EH (cell line): ENCODE results near the gene GNAZ.
A peak's percentile ranks its signal among the peaks of the same experiment; 100 is the strongest.
"Not testable (repeated sequence)": the region's sequence is repeated elsewhere in the genome, so short reads cannot be mapped to it uniquely, and the experiment has no call there.

Experiments
- DNase-seq: peaks from one replicate; pipeline ENCODE4 v3.0.0-alpha.2; 2015; ENCODE audit warnings: low read depth

Gene GNAZ

GRCh38 chr22:23070418-23071229, at the start of gene GNAZ:
Gene GNAZ, plus strand, starts transcription at chr22:23070519. Its CDS starts 25,177 bp downstream, at chr22:23095696.
- peak; percentile 44 for DNase-seq

- no peak for DNase-seq
These were observed 49.5 kb upstream of the GNAZ start for GRCh38 chr22:23020659-23021293.

DNA sequence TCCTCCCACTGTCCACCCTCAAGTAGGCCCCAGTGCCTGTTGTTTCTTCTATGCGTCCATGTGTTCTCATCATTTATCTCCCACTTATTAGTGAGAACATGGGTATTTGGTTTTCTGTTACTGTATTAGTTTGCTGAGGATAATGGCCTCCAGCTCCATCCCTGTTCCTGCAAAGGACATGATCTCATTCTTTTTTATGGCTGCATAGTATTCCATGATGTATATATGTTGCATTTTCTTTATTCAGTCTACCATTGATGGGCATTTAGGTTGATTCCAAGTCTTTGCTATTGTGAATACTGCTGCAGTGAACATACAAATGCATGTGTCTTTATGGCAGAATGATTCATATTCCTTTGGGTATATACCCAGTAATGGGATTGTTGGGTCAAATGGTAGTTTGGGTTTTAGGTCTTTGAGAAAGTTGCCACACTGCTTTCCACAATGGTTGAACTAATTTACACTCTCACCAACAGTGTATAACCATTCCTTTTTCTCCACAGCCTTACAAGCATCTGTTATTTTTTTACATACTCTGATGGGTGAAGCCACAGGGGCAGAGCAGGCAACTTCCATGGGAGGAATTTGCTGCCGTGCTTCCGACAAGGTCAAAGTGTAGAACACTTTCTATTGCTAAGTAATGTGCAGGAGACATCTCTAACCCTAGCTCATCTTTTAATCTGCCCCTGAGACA, 48.5 kb upstream of the GNAZ start:
- not testable (repeated sequence) for DNase-seq

GRCh38 chr22:23023294-23023693, 47.0 kb upstream of the GNAZ start:
- no peak for DNase-seq

DNA sequence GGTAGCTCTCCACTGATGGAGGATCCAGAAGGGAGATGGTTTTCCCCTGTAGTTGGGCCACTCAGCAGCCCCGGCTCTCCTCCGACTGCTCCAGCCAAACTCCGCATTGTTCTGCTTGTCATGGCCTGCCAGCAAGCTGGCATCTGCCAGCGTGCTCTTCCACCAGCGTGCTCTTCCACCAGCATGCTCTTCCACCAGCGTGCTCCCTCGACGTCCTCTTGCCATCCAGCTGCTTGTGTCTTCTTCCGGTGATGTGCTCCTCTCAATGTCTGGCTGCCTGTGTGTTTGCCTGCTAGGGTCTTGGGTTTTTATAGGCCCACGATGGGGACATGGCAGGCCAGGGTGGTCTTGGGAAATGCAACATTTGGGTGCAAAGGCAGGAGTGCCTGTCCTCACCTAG, 43.5 kb upstream of the GNAZ start:
- no peak for DNase-seq

DNA sequence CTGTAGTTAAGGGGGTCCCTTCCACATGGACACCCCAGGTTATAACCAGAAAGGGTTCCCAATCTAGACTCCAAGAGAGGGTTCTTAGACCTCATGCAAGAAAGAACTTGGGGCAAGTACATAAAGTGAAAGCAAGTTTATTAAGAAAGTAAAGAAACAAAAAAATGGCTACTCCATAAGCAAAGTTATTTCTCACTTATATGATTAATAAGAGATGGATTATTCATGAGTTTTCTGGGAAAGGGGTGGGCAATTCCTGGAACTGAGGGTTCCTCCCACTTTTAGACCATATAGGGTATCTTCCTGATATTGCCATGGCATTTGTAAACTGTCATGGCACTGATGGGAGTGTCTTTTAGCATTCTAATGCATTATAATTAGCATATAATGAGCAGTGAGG, 42.5 kb upstream of the GNAZ start:
- DNase-seq, result not testable (repeated sequence)

DNA sequence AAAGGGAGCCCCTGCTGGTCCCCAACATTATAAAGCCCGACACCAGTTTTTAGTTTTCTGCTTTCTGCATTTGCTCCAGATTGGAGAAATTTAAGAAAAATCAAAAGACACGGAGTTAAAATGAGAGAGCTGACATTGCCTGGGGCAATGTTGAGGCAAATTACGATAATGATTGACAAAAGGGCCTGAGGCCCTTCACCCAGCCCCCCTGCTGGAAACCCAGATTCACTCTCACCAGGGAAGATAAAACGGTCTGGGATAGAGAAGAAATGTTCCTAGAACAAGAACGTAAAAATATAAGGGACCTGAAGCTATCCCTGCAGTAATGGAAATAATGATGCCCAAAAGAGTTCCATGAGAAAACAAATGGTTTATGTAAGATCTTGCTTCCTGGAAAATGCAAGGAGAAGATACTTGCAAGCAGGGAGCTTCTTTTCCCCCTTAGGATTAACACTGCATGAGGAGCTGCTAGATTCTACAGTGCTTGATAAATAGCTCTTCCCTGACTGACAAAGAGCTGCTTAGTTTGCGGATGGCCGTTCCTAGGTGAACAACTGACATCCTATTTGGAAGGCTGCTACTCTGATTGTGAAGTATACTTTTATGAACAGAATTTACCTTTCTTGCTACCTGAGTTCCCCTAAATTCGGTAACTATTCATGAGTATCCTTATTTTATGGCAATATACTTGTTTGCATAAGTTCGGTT, 40.6 kb upstream of the GNAZ start:
- no peak for DNase-seq

DNA sequence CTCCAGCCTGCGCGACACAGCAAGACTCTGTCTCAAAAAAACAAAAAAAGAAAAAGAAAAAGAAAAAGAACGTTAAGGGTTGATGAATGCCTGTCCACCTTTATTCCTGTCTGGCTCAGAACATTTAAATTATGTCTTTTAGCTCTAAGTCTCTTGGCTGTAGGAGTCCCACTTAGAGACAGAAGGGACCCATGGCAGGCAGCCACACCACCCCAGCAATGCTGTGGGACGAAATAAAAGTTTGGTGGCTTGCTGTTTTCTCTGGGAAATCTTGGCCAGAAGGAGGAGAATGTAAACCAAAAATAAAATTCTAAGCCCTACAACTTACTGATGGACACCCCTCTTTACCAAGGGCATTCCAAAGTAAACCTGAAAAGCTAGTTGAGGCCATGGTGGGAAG, 38.9 kb upstream of the GNAZ start:
- DNase-seq, result no peak

GRCh38 chr22:23031786-23032185, 38.5 kb upstream of the GNAZ start:
- DNase-seq, result no peak

DNA sequence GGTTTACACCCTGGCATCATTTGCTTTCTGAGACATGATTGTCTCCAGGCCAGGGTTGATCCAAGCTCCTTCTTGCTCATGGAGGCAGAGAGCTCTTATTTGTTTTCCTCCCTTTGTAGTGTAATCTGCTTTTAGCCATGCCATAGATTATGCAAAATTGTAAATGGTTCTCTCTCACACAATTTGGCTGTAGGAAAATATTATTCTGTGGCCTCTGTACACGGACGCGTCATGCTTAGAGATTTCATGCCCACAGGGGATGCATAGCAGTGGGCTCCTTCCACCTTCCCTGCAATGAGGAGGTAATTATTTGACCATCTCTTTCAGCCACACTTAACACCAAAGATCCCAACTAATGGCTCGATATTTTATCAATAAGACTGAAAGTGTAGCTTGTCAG, 37.7 kb upstream of the GNAZ start:
- DNase-seq, result no peak

GRCh38 chr22:23033116-23033905, 37.0 kb upstream of the GNAZ start:
- DNase-seq, result no peak

- no peak for DNase-seq
These were observed 35.4 kb upstream of the GNAZ start for GRCh38 chr22:23034621-23035556.

DNA sequence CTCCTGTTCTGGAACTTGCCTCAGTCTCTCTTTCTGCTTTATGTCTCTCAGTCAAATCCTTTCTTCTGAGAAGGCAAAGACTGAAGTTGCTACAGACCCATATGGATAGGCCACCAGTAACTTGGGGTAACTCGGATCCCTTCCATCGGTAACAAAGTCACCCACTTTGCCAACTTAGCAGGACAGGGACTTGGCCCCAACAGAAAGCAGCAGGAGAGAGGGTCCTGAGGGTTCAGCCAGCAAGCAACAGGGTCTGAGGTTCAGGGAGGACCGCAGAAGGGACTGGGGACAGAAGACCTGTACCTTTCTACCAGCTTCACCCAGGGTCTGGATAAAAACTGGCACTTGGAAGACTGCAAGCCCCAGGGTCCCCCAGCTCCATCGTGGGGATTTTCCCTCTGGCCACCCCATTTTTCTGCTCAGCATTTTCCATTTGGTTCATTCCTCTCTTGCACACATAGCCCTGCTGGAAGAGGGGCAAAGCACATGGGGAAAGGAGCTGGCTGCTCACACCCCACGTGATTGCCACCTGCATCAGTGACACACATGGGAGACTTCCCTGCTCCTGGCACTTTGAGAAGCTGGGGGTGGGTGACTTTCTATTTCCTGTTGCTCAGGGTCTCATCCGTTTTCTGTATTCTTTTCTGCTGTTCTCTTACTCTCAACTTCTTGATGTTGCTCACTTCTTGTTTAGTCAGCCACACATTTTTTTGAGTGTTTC, 34.6 kb upstream of the GNAZ start:
- no peak for DNase-seq

GRCh38 chr22:23036684-23037428, 33.5 kb upstream of the GNAZ start:
- peak; percentile 79 for DNase-seq

- no peak for DNase-seq
These were observed 32.6 kb upstream of the GNAZ start for GRCh38 chr22:23037429-23038333.

DNA sequence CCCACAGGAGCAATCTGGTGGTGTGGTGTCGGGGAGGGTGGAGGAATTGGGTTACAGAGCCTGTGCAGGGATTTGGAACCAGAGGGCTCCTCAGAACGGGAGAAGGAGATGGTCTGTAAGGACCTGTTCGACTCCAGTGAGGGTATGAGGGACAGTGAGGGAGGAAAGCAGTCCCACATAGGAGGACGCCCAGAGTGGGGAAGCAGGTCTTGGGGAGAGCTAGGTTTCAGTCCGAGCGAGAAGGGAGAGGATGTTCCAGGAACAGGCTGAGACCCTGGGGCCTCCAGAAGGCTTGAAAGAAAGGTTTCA, 32.0 kb upstream of the GNAZ start:
- DNase-seq, result no peak

DNA sequence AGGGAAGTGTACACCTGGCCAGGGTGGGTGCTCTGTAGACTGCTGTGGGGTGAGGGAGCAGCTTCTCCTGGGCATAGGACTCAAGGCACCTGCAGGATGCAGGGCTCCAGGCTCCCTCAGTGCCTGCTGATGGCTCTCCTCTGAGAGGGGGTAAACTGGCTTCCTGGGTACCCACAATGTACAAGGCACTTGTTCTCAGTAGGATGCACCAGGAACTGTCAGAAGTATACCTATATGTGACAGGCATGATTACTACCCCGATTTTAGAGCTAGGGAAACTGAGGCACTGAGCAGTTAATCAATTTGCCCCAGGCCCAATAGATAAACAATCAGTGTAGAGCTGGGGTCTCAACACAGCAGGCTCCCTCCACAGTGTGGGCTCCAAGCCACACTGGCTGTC, 31.4 kb upstream of the GNAZ start:
- DNase-seq, result no peak

GRCh38 chr22:23042179-23042578, 28.1 kb upstream of the GNAZ start:
- DNase-seq, result no peak
